ENCODE results near the gene CLSTN3.

- TF ChIP-seq MAX (IDR thresholded peaks at IDR 0.05), result no peak
- TF ChIP-seq NFIC (IDR thresholded peaks at IDR 0.05), result no peak
- no peak for TF ChIP-seq TCF12 (IDR thresholded peaks at IDR 0.05; ENCODE audit: low read depth)
- TF ChIP-seq ZBTB7A (IDR thresholded peaks at IDR 0.05; ENCODE audit: low read depth), result no peak
Observed at GRCh38 chr12:7116196-7116595, 14.0 kb upstream of the CLSTN3 start.
